ENCODE results near the gene CCDC195.

Gene CCDC195

GRCh38 chr2:224666951-224667553, 49.1 kb downstream of the CCDC195 start:
- TF ChIP-seq CEBPB (IDR thresholded peaks at IDR 0.05), result 0 out of 2 replicates have a peak, but pooled peaks have one; percentile 21
- TF ChIP-seq NFIC (IDR thresholded peaks at IDR 0.05), result no peak
- TF ChIP-seq YY1 (IDR thresholded peaks at IDR 0.05; ENCODE audit: low read depth), result no peak

DNA sequence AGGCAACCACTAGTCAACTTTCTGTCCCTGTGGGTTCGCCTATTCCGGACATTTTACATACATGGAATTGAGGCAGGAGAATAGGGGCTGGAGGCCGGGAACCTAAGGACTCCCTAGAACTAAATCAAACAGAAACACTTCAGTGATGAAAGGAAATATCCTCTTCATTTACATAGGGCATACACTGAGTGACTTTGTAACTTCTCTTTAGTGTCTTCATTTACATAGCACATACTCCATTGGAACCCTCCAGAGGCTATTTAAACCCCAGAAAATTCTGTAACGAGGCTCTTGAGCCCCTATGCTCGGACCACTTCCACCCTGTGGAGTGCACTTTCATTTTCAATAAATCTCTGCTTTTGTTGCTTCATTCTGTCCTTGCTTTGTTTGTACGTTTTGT, 56.5 kb downstream of the CCDC195 start:
- TF ChIP-seq RAD21 (IDR thresholded peaks at IDR 0.05; ENCODE audit: low read depth), result no peak
- TF ChIP-seq, protein P1, sequence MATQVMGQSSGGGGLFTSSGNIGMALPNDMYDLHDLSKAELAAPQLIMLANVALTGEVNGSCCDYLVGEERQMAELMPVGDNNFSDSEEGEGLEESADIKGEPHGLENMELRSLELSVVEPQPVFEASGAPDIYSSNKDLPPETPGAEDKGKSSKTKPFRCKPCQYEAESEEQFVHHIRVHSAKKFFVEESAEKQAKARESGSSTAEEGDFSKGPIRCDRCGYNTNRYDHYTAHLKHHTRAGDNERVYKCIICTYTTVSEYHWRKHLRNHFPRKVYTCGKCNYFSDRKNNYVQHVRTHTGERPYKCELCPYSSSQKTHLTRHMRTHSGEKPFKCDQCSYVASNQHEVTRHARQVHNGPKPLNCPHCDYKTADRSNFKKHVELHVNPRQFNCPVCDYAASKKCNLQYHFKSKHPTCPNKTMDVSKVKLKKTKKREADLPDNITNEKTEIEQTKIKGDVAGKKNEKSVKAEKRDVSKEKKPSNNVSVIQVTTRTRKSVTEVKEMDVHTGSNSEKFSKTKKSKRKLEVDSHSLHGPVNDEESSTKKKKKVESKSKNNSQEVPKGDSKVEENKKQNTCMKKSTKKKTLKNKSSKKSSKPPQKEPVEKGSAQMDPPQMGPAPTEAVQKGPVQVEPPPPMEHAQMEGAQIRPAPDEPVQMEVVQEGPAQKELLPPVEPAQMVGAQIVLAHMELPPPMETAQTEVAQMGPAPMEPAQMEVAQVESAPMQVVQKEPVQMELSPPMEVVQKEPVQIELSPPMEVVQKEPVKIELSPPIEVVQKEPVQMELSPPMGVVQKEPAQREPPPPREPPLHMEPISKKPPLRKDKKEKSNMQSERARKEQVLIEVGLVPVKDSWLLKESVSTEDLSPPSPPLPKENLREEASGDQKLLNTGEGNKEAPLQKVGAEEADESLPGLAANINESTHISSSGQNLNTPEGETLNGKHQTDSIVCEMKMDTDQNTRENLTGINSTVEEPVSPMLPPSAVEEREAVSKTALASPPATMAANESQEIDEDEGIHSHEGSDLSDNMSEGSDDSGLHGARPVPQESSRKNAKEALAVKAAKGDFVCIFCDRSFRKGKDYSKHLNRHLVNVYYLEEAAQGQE (IDR thresholded peaks at IDR 0.05; ENCODE audit: low read depth), result no peak
- no peak for TF ChIP-seq TEAD4 (IDR thresholded peaks at IDR 0.05)
- no peak for TF ChIP-seq TAF1 (IDR thresholded peaks at IDR 0.05; ENCODE audit: low read depth)
- TF ChIP-seq CEBPB (IDR thresholded peaks at IDR 0.05), result no peak
- TF ChIP-seq ZBTB7A (IDR thresholded peaks at IDR 0.05; ENCODE audit: low read depth), result no peak
- TF ChIP-seq, protein P2, sequence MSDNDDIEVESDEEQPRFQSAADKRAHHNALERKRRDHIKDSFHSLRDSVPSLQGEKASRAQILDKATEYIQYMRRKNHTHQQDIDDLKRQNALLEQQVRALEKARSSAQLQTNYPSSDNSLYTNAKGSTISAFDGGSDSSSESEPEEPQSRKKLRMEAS (IDR thresholded peaks at IDR 0.05), result no peak
- TF ChIP-seq, protein P3, sequence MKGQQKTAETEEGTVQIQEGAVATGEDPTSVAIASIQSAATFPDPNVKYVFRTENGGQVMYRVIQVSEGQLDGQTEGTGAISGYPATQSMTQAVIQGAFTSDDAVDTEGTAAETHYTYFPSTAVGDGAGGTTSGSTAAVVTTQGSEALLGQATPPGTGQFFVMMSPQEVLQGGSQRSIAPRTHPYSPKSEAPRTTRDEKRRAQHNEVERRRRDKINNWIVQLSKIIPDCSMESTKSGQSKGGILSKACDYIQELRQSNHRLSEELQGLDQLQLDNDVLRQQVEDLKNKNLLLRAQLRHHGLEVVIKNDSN (IDR thresholded peaks at IDR 0.05), result no peak
- TF ChIP-seq CREB1 (IDR thresholded peaks at IDR 0.05; ENCODE audit: low read depth), result no peak
- TF ChIP-seq FOXM1 (IDR thresholded peaks at IDR 0.05; ENCODE audit: borderline replicate concordance, low read depth), result no peak
- TF ChIP-seq YY1 (IDR thresholded peaks at IDR 0.05; ENCODE audit: low read depth), result no peak

DNA sequence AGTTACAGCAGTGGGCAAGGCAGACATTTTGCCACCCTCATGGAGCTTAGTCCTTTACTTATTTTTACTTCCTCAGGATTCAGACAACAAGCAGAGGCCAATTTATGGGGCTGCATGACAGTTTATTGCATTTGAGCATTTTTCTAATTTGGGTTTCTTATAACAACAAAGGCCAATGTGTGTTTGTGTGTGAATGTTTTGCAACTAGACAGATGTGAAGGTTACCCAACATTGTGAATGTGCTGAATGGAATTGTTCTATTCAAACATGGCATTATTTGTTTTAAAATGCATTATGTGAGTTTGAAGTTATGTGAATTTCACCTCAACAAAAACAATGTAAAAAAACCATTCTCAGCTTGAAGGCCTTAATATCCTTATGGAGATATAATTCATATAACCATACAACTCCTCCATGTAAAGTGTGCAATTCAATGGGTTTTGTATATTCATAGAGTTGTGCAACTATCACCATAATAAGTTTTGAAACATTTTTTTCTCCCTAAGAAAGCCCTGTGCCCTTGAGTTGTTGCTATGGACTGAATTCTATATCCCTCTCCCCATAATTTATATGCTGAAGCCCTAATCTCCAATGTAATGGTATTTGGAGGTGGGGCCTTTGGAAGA, 57.3 kb downstream of the CCDC195 start:
- TF ChIP-seq RAD21 (IDR thresholded peaks at IDR 0.05; ENCODE audit: low read depth) (no peak), YY1 (IDR thresholded peaks at IDR 0.05; ENCODE audit: low read depth) (no peak), TEAD4 (IDR thresholded peaks at IDR 0.05) (no peak), EP300 (IDR thresholded peaks at IDR 0.05; ENCODE audit: borderline replicate concordance) (no peak), CREB1 (IDR thresholded peaks at IDR 0.05; ENCODE audit: low read depth) (no peak)
- TF ChIP-seq, protein P1 (IDR thresholded peaks at IDR 0.05; ENCODE audit: low read depth), result no peak

- TF ChIP-seq EGR1 (IDR thresholded peaks at IDR 0.05) (no peak), YY1 (IDR thresholded peaks at IDR 0.05; ENCODE audit: low read depth) (no peak), EP300 (IDR thresholded peaks at IDR 0.05; ENCODE audit: borderline replicate concordance) (no peak), CREB1 (IDR thresholded peaks at IDR 0.05; ENCODE audit: low read depth) (no peak), ZBTB7A (IDR thresholded peaks at IDR 0.05; ENCODE audit: low read depth) (no peak)
Observed at GRCh38 chr2:224657349-224657748, 58.8 kb downstream of the CCDC195 start.

GRCh38 chr2:224655006-224655537, 61.1 kb downstream of the CCDC195 start:
- TF ChIP-seq YY1 (IDR thresholded peaks at IDR 0.05; ENCODE audit: low read depth) (no peak), EGR1 (IDR thresholded peaks at IDR 0.05) (no peak), EP300 (IDR thresholded peaks at IDR 0.05; ENCODE audit: borderline replicate concordance) (no peak), CREB1 (IDR thresholded peaks at IDR 0.05; ENCODE audit: low read depth) (no peak), FOXM1 (IDR thresholded peaks at IDR 0.05; ENCODE audit: borderline replicate concordance, low read depth) (no peak)
- TF ChIP-seq, protein P3 (IDR thresholded peaks at IDR 0.05), result no peak
